Liver (tissue), 3 donors: ENCODE data around the gene TCF25.

Experiments used
- CTCF ChIP-seq: fragments of 150-350 bp; IDR thresholded peaks from 2 replicates; pipeline ENCODE4 v1.5.1; 2017; ENCODE audit warnings: improper control_type of control experiment, low read depth, low read length; ENCODE audit not compliant: missing input control
- FOXA1 ChIP-seq: IDR thresholded peaks from 2 replicates; pipeline ENCODE4 v1.6.1; 2016; ENCODE audit warnings: antibody characterized with exemption
- HNF4A ChIP-seq, 2 donors: conservative IDR thresholded peaks; 2 replicates each; pipeline ENCODE4 v1.6.1; 2016; ENCODE audit warnings: antibody characterized with exemption in 2 of 2, mild to moderate bottlenecking in 2 of 2
- JUND ChIP-seq, 2 donors: IDR thresholded peaks; 2 replicates each; pipeline ENCODE4 v1.6.1; 2016; ENCODE audit warnings: antibody characterized with exemption in 2 of 2
- MAX ChIP-seq: IDR thresholded peaks from 2 replicates; pipeline ENCODE4 v1.6.1; 2016; ENCODE audit warnings: antibody characterized with exemption
- NR2F2 ChIP-seq: IDR thresholded peaks from 2 replicates; pipeline ENCODE4 v1.6.1; 2016; ENCODE audit warnings: antibody characterized with exemption
- REST ChIP-seq: IDR thresholded peaks from 2 replicates; pipeline ENCODE4 v1.6.1; 2016; ENCODE audit warnings: antibody characterized with exemption, mild to moderate bottlenecking
- YY1 ChIP-seq: IDR thresholded peaks from 2 replicates; pipeline ENCODE4 v1.6.1; 2016; ENCODE audit warnings: antibody characterized with exemption, mild to moderate bottlenecking
- donor health status: healthy.
- donor health status: healthy.

- TF ChIP-seq REST (no peak), CTCF (no peak), YY1 (no peak), JUND (IDR thresholded peaks at IDR 0.05) (no peak), MAX (no peak), HNF4A (conservative IDR thresholded peaks at IDR 0.05) (no peak), NR2F2 (no peak), FOXA1 (no peak)
Measured at GRCh38 chr16:89920723-89921122, 47.3 kb downstream of the TCF25 start.
